Sigmoid colon (tissue), 4 donors: ENCODE results near the gene POTEF.
"Not testable (repeated sequence)": the region's sequence is repeated elsewhere in the genome, so short reads cannot be mapped to it uniquely, and the experiment has no call there.

Source experiments
- CTCF ChIP-seq, 4 experiments: fragments of 450-650 bp in 3 of 4; fragments of 200-600 bp in 1 of 4; IDR thresholded peaks; one replicate each; pipeline ENCODE4 v1.5.1; 2016 to 2019; ENCODE audit warnings: antibody characterized with exemption in 4 of 4, mild to moderate bottlenecking in 3 of 4, moderate library complexity in 2 of 4
- POLR2AphosphoS5 ChIP-seq, 4 donors: sonication (generic); formaldehyde crosslinking; IDR thresholded peaks; one replicate each; pipeline ENCODE4 v1.6.1; 2017; ENCODE audit warnings: antibody characterized with exemption in 4 of 4

- not testable (repeated sequence) for TF ChIP-seq CTCF, POLR2AphosphoS5 (IDR thresholded peaks at IDR 0.05)
Measured at GRCh38 chr2:130141002-130141401, 12.0 kb upstream of the POTEF start.
